Cardiac fibroblast (primary cell): ENCODE measurements around the gene FLOT2.
A peak's percentile ranks its signal among the peaks of the same experiment; 100 is the strongest.

ENCODE experiments used
- DNase-seq, 2 donors: peaks; one replicate each; pipeline versions ENCODE4 v3.0.0 to v3.0.0-alpha.2; 2010; ENCODE audit warnings: low read depth in 2 of 2
- H3K4me3 ChIP-seq, 2 donors: replicated peaks in 1 of 2; 1 replicate in 1 of 2; 2 replicates in 1 of 2; pipeline ENCODE4 v1.5.1; 2011; ENCODE audit warnings: low read depth in 2 of 2, low read length in 2 of 2, mild to moderate bottlenecking in 2 of 2, moderate library complexity in 1 of 2
- CTCF ChIP-seq: IDR thresholded peaks from one replicate; pipeline ENCODE4 v1.5.1; 2011; ENCODE audit warnings: low read depth, mild to moderate bottlenecking, low read length, inconsistent platforms

The FLOT2 gene

GRCh38 chr17:28871056-28871579, 26.4 kb downstream of the FLOT2 start:
- DNase-seq = no peak
- no peak overlapping the region for H3K4me3 ChIP-seq
- TF ChIP-seq CTCF = no peak

GRCh38 chr17:28867276-28867675, 30.3 kb downstream of the FLOT2 start:
- TF ChIP-seq CTCF = no peak
- DNase-seq = no peak
- no peak overlapping the region for H3K4me3 ChIP-seq

GRCh38 chr17:28865946-28866752, 31.4 kb downstream of the FLOT2 start:
- TF ChIP-seq CTCF = no peak
- peak; percentile 52 to 62 for DNase-seq
- no peak overlapping the region for H3K4me3 ChIP-seq

GRCh38 chr17:28864991-28865849, 32.3 kb downstream of the FLOT2 start:
- no peak for DNase-seq
- no peak overlapping the region for H3K4me3 ChIP-seq
- no peak for TF ChIP-seq CTCF

- no peak overlapping the region for H3K4me3 ChIP-seq
- DNase-seq = no peak
- TF ChIP-seq CTCF = no peak
Observed at GRCh38 chr17:28863953-28864352, 33.6 kb downstream of the FLOT2 start.

GRCh38 chr17:28862561-28862960, 35.0 kb downstream of the FLOT2 start:
- no peak for TF ChIP-seq CTCF
- no peak for DNase-seq
- H3K4me3 ChIP-seq = no peak overlapping the region
